ENCODE results near the gene ANKRD34A. TPM values are rescaled to one million over a fixed set of nuclear protein-coding genes. Genes with fewer than 3 reads are reported as not detected.
A peak's percentile ranks its signal among the peaks of the same experiment; 100 is the strongest.

ANKRD34A gene
- total RNA-seq, 6 experiments from 2014 or later = 8.1 to 14.9 (median 10.2) TPM

DNA sequence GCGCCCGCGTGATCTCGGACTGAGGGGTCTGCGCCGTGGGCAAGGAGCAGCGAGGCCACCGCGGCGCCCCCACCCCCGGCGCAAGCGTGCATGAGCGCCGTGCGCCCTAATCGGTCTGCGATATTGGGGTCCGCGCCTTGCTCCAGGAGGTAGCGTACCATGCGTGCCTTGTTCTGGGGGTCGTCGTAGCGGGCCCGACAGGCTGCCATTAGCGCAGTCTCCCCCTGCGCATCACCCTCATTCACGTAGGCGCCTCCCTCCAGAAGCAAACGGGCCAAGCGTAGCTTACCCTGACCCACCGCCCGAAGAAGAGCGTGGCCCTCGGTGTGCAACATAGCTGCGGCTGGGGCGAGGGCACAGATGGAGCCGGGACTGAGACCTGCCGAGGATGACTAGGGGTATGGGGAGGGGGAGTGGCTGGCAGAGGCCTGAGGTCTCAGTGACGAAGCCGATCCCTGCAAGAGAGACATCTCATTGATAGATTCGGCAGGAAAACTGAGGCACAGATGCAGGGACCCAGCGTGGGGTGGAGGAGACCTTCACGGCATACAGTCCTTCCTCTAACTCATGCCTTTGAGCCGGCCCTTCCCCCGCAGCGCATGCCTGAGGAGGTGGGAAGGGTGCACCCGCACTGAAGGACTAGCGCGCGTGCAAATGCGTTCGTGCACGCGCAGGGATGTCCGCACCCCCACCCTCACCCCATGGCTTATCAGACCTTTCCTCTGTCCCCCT, 2.8 kb downstream of the ANKRD34A start:
- Mint-ChIP-seq H3K36me3 (ENCODE audit: low read depth) (no peaks in the 10 kb centered on the region), H3K4me1 (ENCODE audit: low read depth) (peaks cover 63% of the 10 kb centered on the region), H3K27me3 (ENCODE audit: insufficient read depth) (peaks cover 3% of the 10 kb centered on the region), H3K27ac (peak overlapping the region; percentile 83), H3K9me3 (no peaks in the 10 kb centered on the region), H3K4me3 (peak overlapping the region; percentile 92)
- TF ChIP-seq, protein P1, sequence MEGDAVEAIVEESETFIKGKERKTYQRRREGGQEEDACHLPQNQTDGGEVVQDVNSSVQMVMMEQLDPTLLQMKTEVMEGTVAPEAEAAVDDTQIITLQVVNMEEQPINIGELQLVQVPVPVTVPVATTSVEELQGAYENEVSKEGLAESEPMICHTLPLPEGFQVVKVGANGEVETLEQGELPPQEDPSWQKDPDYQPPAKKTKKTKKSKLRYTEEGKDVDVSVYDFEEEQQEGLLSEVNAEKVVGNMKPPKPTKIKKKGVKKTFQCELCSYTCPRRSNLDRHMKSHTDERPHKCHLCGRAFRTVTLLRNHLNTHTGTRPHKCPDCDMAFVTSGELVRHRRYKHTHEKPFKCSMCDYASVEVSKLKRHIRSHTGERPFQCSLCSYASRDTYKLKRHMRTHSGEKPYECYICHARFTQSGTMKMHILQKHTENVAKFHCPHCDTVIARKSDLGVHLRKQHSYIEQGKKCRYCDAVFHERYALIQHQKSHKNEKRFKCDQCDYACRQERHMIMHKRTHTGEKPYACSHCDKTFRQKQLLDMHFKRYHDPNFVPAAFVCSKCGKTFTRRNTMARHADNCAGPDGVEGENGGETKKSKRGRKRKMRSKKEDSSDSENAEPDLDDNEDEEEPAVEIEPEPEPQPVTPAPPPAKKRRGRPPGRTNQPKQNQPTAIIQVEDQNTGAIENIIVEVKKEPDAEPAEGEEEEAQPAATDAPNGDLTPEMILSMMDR (IDR thresholded peaks at IDR 0.05) = no peak
- peak; percentile 49 for DNase-seq

DNA sequence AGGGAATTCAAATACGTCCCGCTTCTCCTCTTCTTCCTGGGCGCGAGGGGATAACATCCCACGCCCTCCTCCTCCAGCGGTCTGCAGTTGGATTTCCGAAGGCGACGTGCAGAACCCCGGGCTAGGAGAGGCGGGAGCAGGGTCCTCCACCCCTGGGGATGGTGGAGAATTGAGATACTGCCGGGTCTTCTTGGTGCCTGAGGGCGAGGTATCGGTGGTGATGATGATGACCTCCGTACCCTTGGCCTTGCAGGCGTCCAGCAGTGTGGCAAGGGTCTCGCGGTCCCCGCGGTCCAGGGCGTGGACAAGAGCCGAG, 3.3 kb downstream of the ANKRD34A start:
- Mint-ChIP-seq H3K4me1 (ENCODE audit: low read depth) (peaks cover 68% of the 10 kb centered on the region), H3K9me3 (no peaks in the 10 kb centered on the region), H3K27ac (peak overlapping the region; percentile 83), H3K36me3 (ENCODE audit: low read depth) (no peaks in the 10 kb centered on the region), H3K27me3 (ENCODE audit: insufficient read depth) (peaks cover 3% of the 10 kb centered on the region), H3K4me3 (peak overlapping the region; percentile 92)
- TF ChIP-seq, protein P1 (IDR thresholded peaks at IDR 0.05) = no peak
- no peak for DNase-seq

DNA sequence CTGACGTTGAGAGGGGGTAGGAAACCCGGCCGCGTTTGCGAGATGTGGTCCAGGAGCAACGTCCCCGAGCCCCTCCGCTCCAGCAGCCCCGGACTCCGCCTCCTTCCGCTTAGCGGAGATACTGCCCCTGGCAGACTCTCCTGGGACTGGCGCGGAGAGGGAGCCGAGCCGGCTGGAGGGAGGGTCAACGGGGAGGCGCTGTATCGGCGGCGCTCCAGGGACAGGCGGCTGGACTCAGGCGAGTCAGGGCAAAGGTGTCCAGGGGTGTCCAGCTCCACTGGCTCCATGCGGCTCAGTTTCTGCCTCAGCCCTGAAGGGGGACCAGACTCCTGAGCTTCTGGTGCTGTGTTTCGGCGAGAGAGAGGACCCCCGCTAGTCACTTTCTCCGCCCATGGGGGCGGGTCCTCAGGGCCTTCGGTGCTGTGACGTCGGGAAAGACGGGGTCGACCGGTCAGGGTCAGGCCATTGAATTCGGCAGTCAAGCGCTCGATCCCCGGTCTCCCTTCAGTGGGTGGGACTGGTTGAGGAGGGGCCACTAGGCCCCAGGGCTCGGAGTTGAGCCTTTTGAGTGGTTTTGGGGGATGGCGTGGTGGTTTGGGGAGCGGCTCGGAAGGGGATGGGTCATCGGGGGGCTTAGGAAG, 3.8 kb downstream of the ANKRD34A start:
- Mint-ChIP-seq H3K36me3 (ENCODE audit: low read depth) (no peaks in the 10 kb centered on the region), H3K27ac (peak overlapping the region; percentile 83), H3K4me1 (ENCODE audit: low read depth) (peaks cover 72% of the 10 kb centered on the region), H3K9me3 (no peaks in the 10 kb centered on the region), H3K27me3 (ENCODE audit: insufficient read depth) (peaks cover 3% of the 10 kb centered on the region), H3K4me3 (peak overlapping the region; percentile 92)
- TF ChIP-seq, protein P1 (IDR thresholded peaks at IDR 0.05) = peak; percentile 35; the same call in 1 of the 2 replicates
- DNase-seq = peak; percentile 36

DNA sequence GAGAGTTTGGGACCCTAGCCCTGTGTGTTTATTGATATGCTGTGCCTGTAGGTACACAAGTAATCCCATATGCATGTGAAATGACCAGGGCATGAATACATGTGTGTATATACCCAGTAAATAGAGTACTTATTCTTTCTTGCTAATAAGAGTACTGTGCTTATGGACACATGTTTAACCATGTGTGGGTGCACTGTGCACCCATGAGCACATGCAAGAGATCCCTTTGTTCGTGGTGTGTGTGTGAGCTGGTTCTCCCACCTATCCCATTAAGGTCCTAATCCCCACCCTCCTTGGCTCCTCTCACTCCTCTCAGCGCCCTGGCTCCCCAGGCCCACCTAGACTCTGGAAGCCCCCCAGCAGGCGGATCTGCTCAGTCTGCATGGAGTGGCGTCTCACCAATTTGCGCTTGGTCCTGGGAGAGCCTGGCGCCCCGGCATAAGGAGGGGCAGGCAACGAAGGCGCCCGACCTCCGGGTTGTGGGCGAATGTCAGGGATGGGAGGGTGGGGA, 4.4 kb downstream of the ANKRD34A start:
- Mint-ChIP-seq H3K27ac (peak overlapping the region; percentile 14; the same call in 1 of the 2 replicates), H3K4me1 (ENCODE audit: low read depth) (peaks cover 72% of the 10 kb centered on the region), H3K27me3 (ENCODE audit: insufficient read depth) (peaks cover 3% of the 10 kb centered on the region), H3K4me3 (peak overlapping the region; percentile 92), H3K36me3 (ENCODE audit: low read depth) (no peaks in the 10 kb centered on the region), H3K9me3 (no peaks in the 10 kb centered on the region)
- no peak for DNase-seq
- TF ChIP-seq, protein P1 (IDR thresholded peaks at IDR 0.05) = no peak

DNA sequence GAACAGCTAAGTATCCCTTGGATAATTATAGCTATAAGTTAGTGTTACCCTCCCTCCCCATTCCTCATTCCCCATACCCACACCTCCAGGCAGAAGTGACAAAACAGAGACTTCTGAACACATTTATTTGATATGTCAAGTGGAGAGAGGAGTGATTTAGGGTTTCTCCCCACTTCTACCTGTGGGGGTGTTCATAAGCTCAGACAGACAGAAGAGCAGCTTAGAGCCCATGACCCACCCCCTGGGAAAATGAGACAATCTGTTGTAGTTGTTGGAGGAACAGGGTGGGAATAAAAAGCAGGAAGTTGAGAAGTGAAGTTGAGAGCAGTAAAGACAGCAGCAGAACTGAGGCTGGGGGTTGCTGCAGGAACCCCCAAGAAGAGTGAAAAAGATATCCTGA, 5.0 kb downstream of the ANKRD34A start:
- H3K4me1 Mint-ChIP-seq (ENCODE audit: low read depth) = peaks cover 76% of the 10 kb centered on the region
- TF ChIP-seq, protein P1 (IDR thresholded peaks at IDR 0.05) = no peak
- peaks cover 3% of the 10 kb centered on the region for H3K27me3 Mint-ChIP-seq (ENCODE audit: insufficient read depth)
- DNase-seq = no peak
- H3K27ac Mint-ChIP-seq = peak overlapping the region; percentile 14
- no peaks in the 10 kb centered on the region for H3K9me3 Mint-ChIP-seq
- no peaks in the 10 kb centered on the region for H3K36me3 Mint-ChIP-seq (ENCODE audit: low read depth)
- peak overlapping the region; percentile 92; the same call in 1 of the 2 replicates for H3K4me3 Mint-ChIP-seq

All from HFFc6 (cell line).